SK-N-SH treated with all-trans-retinoic acid at 6 μM for 48 hours (cell line): ENCODE results near the gene DIAPH3.

Experiments
- TCF4 ChIP-seq: fragments of 250-450 bp; sonication (Bioruptor Pico); IDR thresholded peaks from 2 replicates; pipeline ENCODE4 v1.8.0; 2021; ENCODE audit warnings: mild to moderate bottlenecking, moderate library complexity, borderline replicate concordance
- TF ChIP-seq, protein P1 (sequence below): fragments of 250-450 bp; sonication (Bioruptor Pico); IDR thresholded peaks from 2 replicates; pipeline ENCODE4 v1.5.1; 2020; ENCODE audit warnings: low read depth, mild to moderate bottlenecking, moderate library complexity

DNA sequence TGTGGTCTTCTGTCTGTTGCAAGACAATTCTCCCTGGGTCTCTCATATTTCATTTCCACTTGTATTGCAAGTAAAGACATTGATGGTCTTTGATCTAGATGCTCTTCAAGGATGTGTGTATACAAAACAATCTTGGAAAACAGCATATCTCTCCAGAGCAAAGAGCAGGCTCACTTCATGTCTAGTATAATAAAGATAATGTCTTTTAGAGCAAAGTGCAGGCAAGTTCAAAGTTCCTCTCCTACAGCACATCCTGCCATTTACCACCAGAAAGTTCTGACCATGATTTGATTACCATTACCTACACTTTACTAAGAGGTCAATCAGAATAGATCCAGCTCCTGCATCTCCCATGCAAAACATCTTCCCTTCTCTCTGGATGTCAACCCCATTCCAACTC lies 162.8 kb downstream of the DIAPH3 start:
- TF ChIP-seq TCF4 (CRISPR knock-in tag): no peak
- TF ChIP-seq, protein P1, sequence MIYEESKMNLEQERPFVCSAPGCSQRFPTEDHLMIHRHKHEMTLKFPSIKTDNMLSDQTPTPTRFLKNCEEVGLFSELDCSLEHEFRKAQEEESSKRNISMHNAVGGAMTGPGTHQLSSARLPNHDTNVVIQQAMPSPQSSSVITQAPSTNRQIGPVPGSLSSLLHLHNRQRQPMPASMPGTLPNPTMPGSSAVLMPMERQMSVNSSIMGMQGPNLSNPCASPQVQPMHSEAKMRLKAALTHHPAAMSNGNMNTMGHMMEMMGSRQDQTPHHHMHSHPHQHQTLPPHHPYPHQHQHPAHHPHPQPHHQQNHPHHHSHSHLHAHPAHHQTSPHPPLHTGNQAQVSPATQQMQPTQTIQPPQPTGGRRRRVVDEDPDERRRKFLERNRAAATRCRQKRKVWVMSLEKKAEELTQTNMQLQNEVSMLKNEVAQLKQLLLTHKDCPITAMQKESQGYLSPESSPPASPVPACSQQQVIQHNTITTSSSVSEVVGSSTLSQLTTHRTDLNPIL (CRISPR knock-in tag): no peak
